IPS-18c (cell line): ENCODE measurements around the gene ZNF853.
"Not testable (repeated sequence)": the region's sequence is repeated elsewhere in the genome, so short reads cannot be mapped to it uniquely, and the experiment has no call there.

Source experiments
- H3K4me3 ChIP-seq: 2 replicates; pipeline ENCODE4 v1.7.0; 2013; ENCODE audit warnings: low read depth, mild to moderate bottlenecking, low read length, moderate library complexity; ENCODE audit not compliant: insufficient read depth
- H3K9me3 ChIP-seq: one replicate; pipeline ENCODE4 v1.6.1; 2013; ENCODE audit warnings: mild to moderate bottlenecking, low read length, moderate library complexity; ENCODE audit not compliant: control insufficient read depth, insufficient read depth

ZNF853 gene

GRCh38 chr7:6614953-6615722 lies at the start of gene ZNF853:
ZNF853 (plus strand) TSS chr7:6615610; CDS start chr7:6616175, 565 bp downstream.
- Histone ChIP-seq H3K9me3 (no peaks in the 10 kb centered on the region), H3K4me3 (peak within 1 kb of the TSS; percentile 72)

GRCh38 chr7:6565655-6566054 lies 49.8 kb upstream of the ZNF853 start:
- Histone ChIP-seq H3K4me3 (no peak overlapping the region), H3K9me3 (no peaks in the 10 kb centered on the region)

- Histone ChIP-seq H3K4me3 (no peak overlapping the region), H3K9me3 (peaks cover 2% of the 10 kb centered on the region)
These were observed 47.5 kb upstream of the ZNF853 start for GRCh38 chr7:6567886-6568285.

- Histone ChIP-seq H3K4me3 (no peak overlapping the region), H3K9me3 (peaks cover 2% of the 10 kb centered on the region)
These were observed 44.1 kb upstream of the ZNF853 start for GRCh38 chr7:6571160-6571779.

DNA sequence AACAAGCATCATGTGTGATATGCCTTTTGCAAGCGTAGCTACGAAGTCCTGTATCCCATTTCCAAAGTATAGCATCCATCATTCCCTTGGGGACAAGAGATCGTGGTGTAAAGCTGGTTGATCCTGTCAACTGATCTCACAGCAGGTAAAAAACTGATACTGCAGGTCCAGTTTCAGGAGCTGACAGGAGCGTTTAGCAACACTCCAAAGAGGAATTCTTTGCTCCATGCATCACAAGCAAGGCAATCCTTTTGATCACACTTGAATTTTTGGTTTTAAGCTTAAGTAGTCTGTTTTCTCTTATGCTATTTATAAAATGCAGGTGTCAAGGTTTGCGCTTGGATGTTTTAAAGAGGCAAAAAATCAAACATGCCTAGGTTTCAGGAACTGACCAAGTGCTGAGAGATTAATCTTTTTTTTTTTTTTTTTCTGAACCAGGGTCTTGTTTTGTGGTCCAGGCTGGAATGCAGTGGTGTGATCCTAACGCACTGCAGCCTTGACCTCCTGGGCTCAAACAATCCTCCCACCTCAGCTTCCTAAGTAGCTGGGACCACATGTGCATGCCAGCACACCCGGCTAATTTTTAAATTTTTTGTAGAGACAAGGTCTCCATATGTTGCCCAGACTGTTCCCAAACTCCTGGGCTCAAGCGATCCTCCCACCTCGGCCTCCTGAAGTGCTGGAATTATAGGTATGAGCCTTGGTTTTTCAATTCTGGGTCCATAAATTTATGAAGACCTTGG lies 40.0 kb upstream of the ZNF853 start:
- Histone ChIP-seq H3K9me3 (peaks cover 2% of the 10 kb centered on the region), H3K4me3 (no peak overlapping the region)

DNA sequence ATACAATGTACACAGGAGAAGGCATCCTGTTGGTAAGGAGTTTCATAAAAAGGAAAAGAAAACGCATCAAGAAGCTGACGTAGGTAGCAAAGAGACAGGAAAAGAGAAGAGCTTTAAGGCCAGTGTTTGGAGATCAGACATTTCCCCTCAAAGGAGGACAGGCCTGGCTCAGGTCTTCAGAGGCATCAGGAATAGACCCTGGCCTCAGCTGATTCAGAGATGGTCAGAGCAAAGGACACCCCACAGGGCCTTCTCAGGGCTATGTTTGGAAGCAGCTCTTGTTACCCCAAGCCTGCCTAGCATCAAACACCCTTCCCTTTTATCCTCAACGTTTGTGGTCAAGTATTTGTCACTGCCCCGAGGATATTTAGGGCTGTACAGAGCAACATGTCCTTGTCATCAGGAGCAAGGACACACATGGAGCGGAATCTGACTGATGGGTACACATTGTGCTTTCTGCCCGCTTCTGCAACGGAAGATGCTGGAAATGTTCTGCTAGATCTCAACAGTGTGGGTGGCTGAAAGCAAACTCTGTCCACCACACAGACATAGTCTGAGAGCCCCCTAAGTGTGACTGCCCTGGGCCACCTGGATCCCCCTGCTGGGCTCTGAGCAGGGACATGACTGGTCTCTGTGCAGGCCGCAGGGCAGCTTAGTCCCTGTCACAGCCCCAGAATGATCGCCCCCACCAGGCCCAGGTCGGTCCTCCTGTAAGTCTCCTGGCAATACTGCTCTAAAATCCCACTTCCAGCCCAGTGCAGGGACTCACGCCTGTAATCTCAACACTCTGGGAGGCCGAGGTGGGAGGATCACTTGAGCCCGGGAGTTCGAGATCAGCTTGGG lies 39.2 kb upstream of the ZNF853 start:
- Histone ChIP-seq H3K9me3 (peaks cover 2% of the 10 kb centered on the region), H3K4me3 (no peak overlapping the region)

- H3K9me3 ChIP-seq = not testable (repeated sequence)
- H3K4me3 ChIP-seq = peak overlapping the region; percentile 78
These were observed 38.5 kb upstream of the ZNF853 start for GRCh38 chr7:6576867-6577368.

DNA sequence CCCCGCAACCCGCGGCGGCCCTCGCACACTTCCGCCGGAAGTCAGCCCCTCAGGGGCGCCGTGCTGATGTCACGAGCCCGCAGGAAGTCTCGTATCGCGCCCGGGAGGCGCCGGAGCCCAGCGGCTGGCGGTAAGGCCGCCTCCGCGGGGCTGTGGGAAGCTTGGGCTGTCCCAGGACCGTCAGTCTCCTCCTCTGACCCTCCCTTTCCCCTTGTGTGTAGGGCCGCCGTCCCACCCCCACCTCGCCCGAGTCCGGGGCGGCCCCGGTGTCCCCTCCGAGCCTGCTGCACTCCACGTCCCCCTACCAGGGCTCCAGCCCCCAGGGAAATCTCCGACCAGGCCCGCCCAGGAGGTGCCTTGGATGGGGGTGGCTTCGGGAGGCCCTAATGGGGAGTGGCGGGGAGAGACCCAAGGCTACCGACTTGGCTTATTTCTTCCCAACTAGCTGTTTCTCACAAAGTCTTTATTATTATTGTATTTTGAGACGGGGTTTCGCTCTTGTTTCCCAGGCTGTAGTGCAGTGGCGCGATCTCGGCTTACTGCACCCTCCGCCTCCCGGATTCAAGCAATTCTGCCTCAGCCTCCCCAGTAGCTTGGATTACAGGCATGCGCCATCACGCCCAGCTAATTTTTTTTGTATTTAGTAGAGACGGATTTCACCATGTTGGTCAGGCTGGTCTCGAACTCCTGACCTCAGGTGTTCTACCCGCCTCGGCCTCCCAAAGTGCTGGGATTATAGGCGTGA lies 37.9 kb upstream of the ZNF853 start, which contains the start of gene ZDHHC4:
Gene ZDHHC4, plus strand, starts transcription at position 86 of the 745 bp plus-strand sequence. CDS start 3,108 bp downstream, outside the sequence.
- Histone ChIP-seq H3K4me3 (peak within 1 kb of the TSS; percentile 78), H3K9me3 (no peaks in the 10 kb centered on the region)

- Histone ChIP-seq H3K9me3 (no peaks in the 10 kb centered on the region), H3K4me3 (no peak overlapping the region; the same call in 1 of the 2 replicates)
These were observed 37.0 kb upstream of the ZNF853 start for GRCh38 chr7:6578114-6579084.

GRCh38 chr7:6579446-6579845 lies 36.0 kb upstream of the ZNF853 start:
- Histone ChIP-seq H3K4me3 (no peak overlapping the region), H3K9me3 (no peaks in the 10 kb centered on the region)

GRCh38 chr7:6585746-6586432 lies 29.5 kb upstream of the ZNF853 start:
- not testable (repeated sequence) for H3K9me3 ChIP-seq, H3K4me3 ChIP-seq

- no peak overlapping the region for H3K4me3 ChIP-seq
- H3K9me3 ChIP-seq = no peaks in the 10 kb centered on the region
These were observed 26.8 kb upstream of the ZNF853 start for GRCh38 chr7:6588566-6588965.

DNA sequence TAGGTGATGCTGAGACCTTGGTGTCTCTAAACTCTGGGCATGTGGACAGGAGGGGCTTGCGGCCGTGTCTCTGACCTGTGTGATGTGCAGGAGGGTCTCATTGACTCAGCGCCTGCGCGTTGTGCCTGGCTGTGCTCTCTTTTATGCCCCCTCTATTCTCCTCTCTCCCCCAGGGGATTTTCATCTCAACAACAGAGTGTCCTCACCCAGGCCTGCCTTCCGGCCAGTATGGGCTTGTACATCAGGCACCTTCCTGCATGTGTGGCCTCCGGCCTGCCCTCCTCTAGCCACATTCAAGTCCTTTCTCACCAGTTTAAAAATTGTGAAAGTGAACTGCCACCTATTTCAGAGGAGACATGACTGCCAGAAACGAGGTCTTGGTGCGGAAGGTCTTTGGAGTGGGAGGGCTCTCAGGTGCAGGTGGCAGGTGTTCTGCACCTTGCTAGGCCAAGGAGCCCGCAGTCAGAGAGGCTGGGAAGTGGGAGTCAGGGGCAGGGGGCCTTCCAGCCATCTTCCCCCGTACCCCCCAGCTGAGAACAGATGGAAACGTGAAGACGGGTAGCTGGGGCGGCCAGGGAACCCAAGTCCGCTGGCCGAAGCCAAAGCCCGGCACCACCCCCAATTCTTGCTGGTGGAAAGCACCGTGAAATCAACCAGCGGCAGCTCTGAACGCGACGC lies 26.1 kb upstream of the ZNF853 start:
- Histone ChIP-seq H3K9me3 (no peaks in the 10 kb centered on the region), H3K4me3 (peak overlapping the region; percentile 41; the same call in 1 of the 2 replicates)

DNA sequence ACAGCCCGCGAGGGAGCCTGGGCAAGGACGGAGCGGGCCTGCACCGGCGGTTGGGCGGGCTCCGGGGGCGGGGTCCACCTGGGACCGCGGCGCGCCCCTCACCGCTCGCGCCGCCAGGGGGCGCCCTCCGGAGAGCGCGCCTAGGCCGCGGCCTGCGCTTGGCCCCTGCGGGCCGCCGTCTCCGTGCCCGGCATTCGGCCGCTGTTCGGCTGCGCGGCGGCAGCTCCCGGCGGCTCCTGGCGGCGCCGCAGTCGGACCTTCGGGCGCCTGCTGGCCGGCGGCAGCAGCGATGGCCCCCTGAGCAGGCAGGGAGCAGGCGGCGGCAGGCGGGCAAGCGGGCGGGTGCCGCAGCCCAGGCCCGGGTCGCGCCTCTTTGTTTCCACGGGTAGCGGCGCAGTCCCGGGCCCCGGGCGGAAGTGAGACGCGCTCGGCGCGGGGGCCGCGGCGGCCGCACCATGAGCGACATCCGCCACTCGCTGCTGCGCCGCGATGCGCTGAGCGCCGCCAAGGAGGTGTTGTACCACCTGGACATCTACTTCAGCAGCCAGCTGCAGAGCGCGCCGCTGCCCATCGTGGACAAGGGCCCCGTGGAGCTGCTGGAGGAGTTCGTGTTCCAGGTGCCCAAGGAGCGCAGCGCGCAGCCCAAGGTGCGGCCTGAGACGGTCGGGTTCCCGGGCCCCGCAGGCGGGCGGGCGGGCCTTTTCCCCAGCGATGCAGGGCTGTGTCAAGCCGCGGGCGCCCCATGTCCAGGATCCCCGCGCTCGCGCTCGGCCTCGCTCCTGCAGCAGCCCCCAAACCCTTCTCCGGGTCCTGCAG lies 25.4 kb upstream of the ZNF853 start, which contains the start of gene INTS15:
Gene INTS15, plus strand, starts transcription at position 193 of the 816 bp plus-strand sequence. Its CDS starts 263 bp downstream, at position 456.
- Histone ChIP-seq H3K9me3 (no peaks in the 10 kb centered on the region), H3K4me3 (peak within 1 kb of the TSS; percentile 98)
